RWPE1 (cell line): ENCODE results near the gene MED7.

Experiments used
- CTCF ChIA-PET: fragments of 350-600 bp; sonication (Branson Sonifier 250); formaldehyde crosslinking; extraction: SDS; loops from one replicate; lab custom pipeline; 2021; lab: Yijun Ruan, JAX
- POLR2A ChIA-PET: fragments of 400-600 bp; formaldehyde crosslinking; extraction: SDS; loops from one replicate; lab custom pipeline; 2020; ENCODE audit warnings: antibody characterized with exemption; ENCODE audit not compliant: low non-redundant PET; lab: Yijun Ruan, JAX
- DNase-seq: peaks from one replicate; pipeline ENCODE4 v3.0.0; 2012; ENCODE audit warnings: low spot score
- H3K27ac ChIP-seq: fragments of 450-650 bp; 2 replicates; pipeline ENCODE4 v1.5.1; 2017
- CTCF ChIP-seq: fragments of 450-650 bp; conservative IDR thresholded peaks from 2 replicates; pipeline ENCODE4 v1.5.1; 2017; ENCODE audit warnings: low read depth, mild to moderate bottlenecking

The MED7 gene

GRCh38 chr5:157130925-157131324, 11.7 kb downstream of the MED7 start:
- no peak for TF ChIP-seq CTCF
- H3K27ac ChIP-seq: no peak overlapping the region
- DNase-seq: no peak
- ChIA-PET POLR2A (no interaction called here), CTCF (interaction anchor here (0.6 to 0.9 kb wide), 4 partner anchors 18 to 197 kb away, joined by 3 to 5 read pairs (median 4); no protein-coding TSS in a partner anchor)

- ChIA-PET POLR2A (no interaction called here), CTCF (interaction anchor here (0.6 kb wide), 1 partner anchor 1169 kb away, joined by 4 read pairs; no protein-coding TSS in a partner anchor)
- no peak for DNase-seq
- H3K27ac ChIP-seq: no peak overlapping the region
- TF ChIP-seq CTCF: no peak
Observed at GRCh38 chr5:157121709-157122108, 21.0 kb downstream of the MED7 start.

GRCh38 chr5:157120102-157120501, 22.6 kb downstream of the MED7 start:
- ChIA-PET POLR2A (no interaction called here), CTCF (no interaction called here)
- H3K27ac ChIP-seq: no peak overlapping the region
- no peak for TF ChIP-seq CTCF
- no peak for DNase-seq

DNA sequence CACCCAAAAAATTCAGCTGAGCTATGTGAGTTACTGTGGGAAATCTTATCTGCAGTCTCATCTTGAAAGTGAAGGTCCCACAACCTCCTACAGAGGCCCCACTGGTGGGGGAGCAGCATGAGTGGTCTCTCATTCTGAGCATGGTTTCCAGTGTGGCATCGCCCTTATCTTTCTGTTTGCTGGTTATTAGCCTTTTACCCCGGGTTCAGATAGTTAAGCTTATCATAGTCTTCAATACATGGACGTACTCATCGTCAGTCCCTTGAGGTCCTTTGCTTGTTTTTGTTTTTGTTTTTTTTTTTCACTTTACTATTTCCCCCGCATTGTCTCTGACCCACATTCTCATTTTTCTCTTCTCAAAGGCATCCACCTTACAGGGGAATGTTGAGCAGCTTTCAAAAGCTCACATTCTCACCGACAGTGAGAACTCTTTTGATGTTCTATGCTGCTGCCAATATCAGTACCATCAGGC, 26.1 kb downstream of the MED7 start:
- ChIA-PET CTCF (interaction anchor here (0.6 kb wide), 2 partner anchors 72 to 1799 kb away, joined by 3 read pairs; no protein-coding TSS in a partner anchor), POLR2A (no interaction called here)
- DNase-seq: no peak
- H3K27ac ChIP-seq: no peak overlapping the region
- no peak for TF ChIP-seq CTCF

- CTCF ChIA-PET: no interaction called here
- DNase-seq: no peak
- H3K27ac ChIP-seq: no peak overlapping the region
- POLR2A ChIA-PET: no interaction called here
- TF ChIP-seq CTCF: no peak
Observed at GRCh38 chr5:157115502-157115901, 27.2 kb downstream of the MED7 start.

- CTCF ChIA-PET: no interaction called here
- TF ChIP-seq CTCF: no peak
- no peak for DNase-seq
- no peak overlapping the region for H3K27ac ChIP-seq
- POLR2A ChIA-PET: no interaction called here
Observed at GRCh38 chr5:157115012-157115411, 27.7 kb downstream of the MED7 start.
